ENCODE measurements around the gene KIAA0232.

Gene KIAA0232

DNA sequence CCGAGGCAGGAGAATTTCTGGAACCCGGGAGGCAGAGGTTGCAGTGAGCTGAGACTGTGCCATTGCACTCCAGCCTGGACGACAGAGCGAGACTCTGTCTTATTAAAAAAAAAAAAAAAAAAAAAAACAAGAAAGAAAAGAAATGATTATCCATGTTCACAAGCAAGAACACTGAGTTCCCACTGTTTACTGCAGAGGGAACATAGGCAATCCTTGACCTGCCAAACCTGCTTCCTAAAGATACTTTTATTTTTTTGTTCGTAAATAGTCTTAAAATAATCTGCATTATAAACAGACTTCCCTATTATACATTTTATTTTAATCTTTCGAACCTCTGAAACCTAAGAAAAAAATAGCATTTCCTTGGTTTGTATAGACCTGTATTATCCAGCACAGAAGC is 76.5 kb downstream of the KIAA0232 start:
- DNase-seq (ENCODE audit: low spot score) = no peak
- no peak overlapping the region for H3K27ac ChIP-seq

DNA sequence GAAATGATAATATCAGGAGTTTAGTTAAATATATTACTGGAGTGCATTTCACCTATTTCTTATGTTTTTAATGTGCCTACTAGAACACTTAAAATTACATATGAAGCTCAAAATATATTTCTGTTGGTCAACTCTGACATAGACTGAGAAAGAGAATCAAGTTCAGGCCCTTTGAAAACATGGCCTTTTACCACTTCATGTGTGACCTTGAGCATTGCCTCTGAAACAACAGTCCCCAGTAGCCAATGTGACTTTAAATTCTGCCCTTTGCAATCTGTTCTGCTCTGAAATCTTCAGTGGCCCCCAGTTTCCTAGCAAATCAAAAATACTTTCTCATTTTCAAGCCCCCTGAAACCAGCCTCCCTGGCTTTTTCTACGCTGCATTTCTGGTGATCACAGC is 77.0 kb downstream of the KIAA0232 start:
- TF ChIP-seq, protein P1, sequence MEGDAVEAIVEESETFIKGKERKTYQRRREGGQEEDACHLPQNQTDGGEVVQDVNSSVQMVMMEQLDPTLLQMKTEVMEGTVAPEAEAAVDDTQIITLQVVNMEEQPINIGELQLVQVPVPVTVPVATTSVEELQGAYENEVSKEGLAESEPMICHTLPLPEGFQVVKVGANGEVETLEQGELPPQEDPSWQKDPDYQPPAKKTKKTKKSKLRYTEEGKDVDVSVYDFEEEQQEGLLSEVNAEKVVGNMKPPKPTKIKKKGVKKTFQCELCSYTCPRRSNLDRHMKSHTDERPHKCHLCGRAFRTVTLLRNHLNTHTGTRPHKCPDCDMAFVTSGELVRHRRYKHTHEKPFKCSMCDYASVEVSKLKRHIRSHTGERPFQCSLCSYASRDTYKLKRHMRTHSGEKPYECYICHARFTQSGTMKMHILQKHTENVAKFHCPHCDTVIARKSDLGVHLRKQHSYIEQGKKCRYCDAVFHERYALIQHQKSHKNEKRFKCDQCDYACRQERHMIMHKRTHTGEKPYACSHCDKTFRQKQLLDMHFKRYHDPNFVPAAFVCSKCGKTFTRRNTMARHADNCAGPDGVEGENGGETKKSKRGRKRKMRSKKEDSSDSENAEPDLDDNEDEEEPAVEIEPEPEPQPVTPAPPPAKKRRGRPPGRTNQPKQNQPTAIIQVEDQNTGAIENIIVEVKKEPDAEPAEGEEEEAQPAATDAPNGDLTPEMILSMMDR (IDR thresholded peaks at IDR 0.05) = no peak
- H3K27ac ChIP-seq = no peak overlapping the region
- H3K4me3 ChIP-seq = no peak overlapping the region
- DNase-seq (ENCODE audit: low spot score) = no peak

More for the DNA sequence above, 76.5 kb downstream of the KIAA0232 start:
- TF ChIP-seq, protein P1 (IDR thresholded peaks at IDR 0.05) = no peak
- H3K4me3 ChIP-seq = no peak overlapping the region

DNA sequence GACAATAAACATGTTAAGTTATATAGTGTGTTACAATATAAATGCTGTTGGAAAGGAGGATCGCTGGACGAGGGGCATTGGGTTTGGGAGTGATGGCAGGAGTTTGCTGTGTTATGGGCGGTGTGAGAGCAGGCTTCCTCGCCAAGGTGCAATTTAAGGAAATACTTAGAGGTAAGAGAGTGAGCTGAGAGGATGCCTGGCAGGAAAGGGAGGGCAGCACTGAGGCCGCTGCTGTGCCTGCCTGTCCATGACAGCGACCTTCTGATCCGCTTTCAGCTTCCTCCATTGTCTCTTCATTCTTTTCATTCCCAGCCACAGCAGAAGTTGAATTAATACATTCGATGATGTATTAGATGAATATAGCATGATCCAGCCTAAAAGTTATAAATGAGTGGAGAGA is 85.9 kb downstream of the KIAA0232 start:
- TF ChIP-seq, protein P1 (IDR thresholded peaks at IDR 0.05) = no peak
- Histone ChIP-seq H3K27ac (no peak overlapping the region), H3K4me3 (no peak overlapping the region)
- no peak for DNase-seq (ENCODE audit: low spot score)

DNA sequence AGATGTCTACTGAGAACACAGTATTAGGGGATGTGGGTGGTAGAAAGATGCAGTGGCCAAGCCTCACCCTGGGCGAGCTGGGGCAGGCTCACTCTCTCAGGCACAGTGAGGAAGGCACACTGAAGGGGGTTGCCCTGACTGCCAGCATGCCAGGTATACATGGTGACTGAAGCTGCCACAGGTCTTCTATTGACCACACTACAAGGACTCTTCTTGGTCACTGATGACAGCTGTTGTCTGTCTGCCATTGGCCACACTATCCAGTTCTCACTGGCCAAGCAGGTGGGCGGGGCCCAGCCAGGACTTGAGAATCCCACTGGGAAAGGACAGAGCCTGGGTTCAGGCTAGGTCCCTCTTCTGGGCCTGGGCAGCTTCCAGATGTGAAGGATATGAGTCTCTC is 87.4 kb downstream of the KIAA0232 start:
- Histone ChIP-seq H3K4me3 (no peak overlapping the region), H3K27ac (no peak overlapping the region)
- DNase-seq (ENCODE audit: low spot score) = no peak
- TF ChIP-seq, protein P1 (IDR thresholded peaks at IDR 0.05) = no peak

DNA sequence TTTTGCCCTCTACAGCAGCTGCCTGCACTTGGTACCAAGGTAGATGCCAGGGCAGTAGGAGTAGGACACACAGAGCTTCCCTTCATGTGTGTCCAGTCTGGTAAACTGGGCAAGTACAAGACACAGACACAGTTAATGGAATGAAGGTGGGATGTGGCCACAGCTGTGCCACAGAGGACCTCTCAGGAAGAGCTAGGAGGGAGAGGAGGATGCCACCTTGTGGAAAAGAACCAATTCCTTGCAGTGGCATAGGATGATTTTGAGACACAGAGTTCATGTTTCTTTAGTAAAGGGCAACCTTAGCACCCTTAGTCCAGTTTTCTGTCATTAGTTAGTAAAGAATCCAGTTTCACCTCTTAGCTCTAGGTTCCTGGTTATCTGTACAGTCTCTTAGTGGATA is 90.8 kb downstream of the KIAA0232 start:
- TF ChIP-seq, protein P1 (IDR thresholded peaks at IDR 0.05) = no peak
- H3K4me3 ChIP-seq = no peak overlapping the region
- DNase-seq (ENCODE audit: low spot score) = no peak
- H3K27ac ChIP-seq = no peak overlapping the region

DNA sequence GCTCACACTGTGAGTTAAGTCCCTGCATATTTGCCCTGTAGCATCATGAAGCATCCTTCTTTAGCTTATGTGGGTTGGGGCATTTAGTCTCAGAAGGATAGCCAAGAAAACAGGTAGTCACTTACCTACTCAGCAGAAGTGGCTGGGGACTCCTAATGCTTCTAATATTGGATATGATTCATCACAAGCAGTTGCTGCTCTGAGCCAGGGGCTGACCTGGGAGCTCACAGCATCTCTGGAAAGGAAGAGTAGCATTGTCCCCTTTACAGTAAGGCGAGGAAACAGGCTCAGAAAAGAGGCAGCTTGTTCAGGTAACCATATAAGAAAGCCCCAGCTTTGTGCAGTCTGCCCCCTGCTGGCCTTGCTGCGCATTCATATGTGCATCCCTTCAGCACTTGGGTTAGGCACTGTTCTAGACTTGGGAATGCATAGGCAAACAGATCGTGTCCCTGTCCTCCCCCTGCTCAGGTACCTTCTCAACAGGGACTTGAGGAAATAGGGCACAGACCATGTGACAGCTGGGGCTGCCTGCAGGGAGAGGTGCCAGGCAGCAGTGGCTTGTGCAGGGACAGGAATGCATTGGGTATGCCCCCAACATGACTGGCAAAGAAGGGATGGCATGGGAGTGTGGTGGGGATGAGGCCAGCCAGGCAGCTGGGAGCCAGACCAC is 91.4 kb downstream of the KIAA0232 start:
- DNase-seq (ENCODE audit: low spot score) = no peak
- TF ChIP-seq, protein P1 (IDR thresholded peaks at IDR 0.05) = peak; percentile 52
- Histone ChIP-seq H3K27ac (no peak overlapping the region), H3K4me3 (no peak overlapping the region)

DNA sequence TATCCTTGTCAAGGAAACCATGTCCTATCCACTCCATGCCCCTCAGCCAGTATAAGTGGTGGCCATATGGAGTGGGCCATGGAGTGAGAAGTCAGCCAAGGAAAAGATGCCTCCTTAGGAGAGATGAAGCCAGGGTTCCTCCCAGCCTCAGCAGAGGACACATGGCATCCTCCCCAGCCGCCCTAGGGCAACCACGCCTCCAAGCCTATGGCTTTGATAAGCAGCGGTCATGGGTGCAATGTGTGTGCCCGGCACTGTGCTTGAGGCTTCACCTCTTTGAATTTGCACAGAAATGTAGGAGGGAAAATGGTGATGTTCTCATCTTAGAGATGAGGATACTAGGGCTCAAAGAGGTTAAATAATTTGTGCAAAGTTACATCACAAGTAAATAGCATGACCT is 92.5 kb downstream of the KIAA0232 start:
- no peak overlapping the region for H3K27ac ChIP-seq

More for the DNA sequence above, 92.5 kb downstream of the KIAA0232 start:
- TF ChIP-seq, protein P1 (IDR thresholded peaks at IDR 0.05) = no peak
- H3K4me3 ChIP-seq = no peak overlapping the region
- DNase-seq (ENCODE audit: low spot score) = no peak
